Natural killer cell (primary cell): ENCODE data around the gene ARL13A. TPM values are rescaled to one million over a fixed set of nuclear protein-coding genes. Genes with fewer than 3 reads are reported as not detected.

Source experiments
- ATAC-seq, 3 donors: fragments of 150-1000 bp in 2 of 3; fragments of 200-7000 bp in 1 of 3; cut with Tn5 transposase; 1 replicate in 1 of 3; 2 replicates in 2 of 3; pipeline ENCODE4 v1.10.0; 2021; ENCODE audit warnings: mild to moderate bottlenecking in 2 of 3, moderate library complexity in 2 of 3
- DNase-seq, 2 donors: peaks; one replicate each; pipeline versions ENCODE4 v3.0.0 to v3.0.0-alpha.2; 2013 to 2021; ENCODE audit warnings: mixed read lengths in 1 of 2
- H3K27ac ChIP-seq: one replicate; pipeline ENCODE4 v1.5.1; 2013; ENCODE audit warnings: mild to moderate bottlenecking, low read length
- H3K27me3 ChIP-seq: one replicate; pipeline ENCODE4 v1.6.1; 2013; ENCODE audit warnings: low read length; ENCODE audit not compliant: control insufficient read depth, insufficient read depth
- H3K36me3 ChIP-seq: one replicate; pipeline ENCODE4 v1.6.1; 2013; ENCODE audit warnings: low read length; ENCODE audit not compliant: control insufficient read depth, insufficient read depth
- H3K4me1 ChIP-seq: one replicate; pipeline ENCODE4 v1.6.1; 2013; ENCODE audit warnings: low read length; ENCODE audit not compliant: control insufficient read depth, insufficient read depth
- H3K4me3 ChIP-seq: one replicate; pipeline ENCODE4 v1.5.1; 2013; ENCODE audit warnings: low read length
- H3K9me3 ChIP-seq: one replicate; pipeline ENCODE4 v1.6.1; 2013; ENCODE audit warnings: low read length; ENCODE audit not compliant: control insufficient read depth, insufficient read depth
- H3K27ac Mint-ChIP-seq, 2 donors: one replicate each; pipeline ENCODE4 v1.8.0; 2022; ENCODE audit warnings: mild to moderate bottlenecking in 2 of 2, mixed read lengths in 2 of 2, moderate library complexity in 1 of 2
- H3K27me3 Mint-ChIP-seq, 2 donors: one replicate each; pipeline ENCODE4 v1.8.0; 2022; ENCODE audit warnings: low read depth in 2 of 2, mixed read lengths in 2 of 2
- H3K36me3 Mint-ChIP-seq: one replicate; pipeline ENCODE4 v1.8.0; 2022; ENCODE audit warnings: mixed read lengths
- H3K4me1 Mint-ChIP-seq, 2 donors: one replicate each; pipeline ENCODE4 v1.8.0; 2022; ENCODE audit warnings: mixed read lengths in 2 of 2
- H3K4me3 Mint-ChIP-seq: one replicate; pipeline ENCODE4 v1.8.0; 2022; ENCODE audit warnings: mild to moderate bottlenecking, moderate library complexity, mixed read lengths
- H3K9me3 Mint-ChIP-seq, 2 donors: one replicate each; pipeline ENCODE4 v1.8.0; 2022; ENCODE audit warnings: mixed read lengths in 2 of 2
- WGBS: methylation state at CpG from one replicate; pipeline ENCODE4 v1.1.7; 2013; ENCODE audit warnings: missing lambda C conversion rate; ENCODE audit not compliant: insufficient coverage; 5-methylcytosine and 5-hydroxymethylcytosine counted together
- intact Hi-C: fragments of 100-400 bp; cut with micrococcal nuclease; formaldehyde crosslinking; loops from one replicate; pipeline ENCODE4 v1.14.2; 2022
- total RNA-seq, 4 donors: library from RNA; stranded (reverse); fragments of 120-200 nt in 1 of 4; gene quantifications; one replicate each; pipeline versions ENCODE4 v1.2.3 to v1.2.4, GENCODE V29; 2013 to 2022
- TF ChIP-seq, protein P1 (sequence below): fragments of 200-600 bp; IDR thresholded peaks from one replicate; pipeline ENCODE4 v1.8.0; 2022; ENCODE audit warnings: antibody characterized with exemption

The ARL13A gene
- total RNA-seq, 3 donors from 2014 or later (not counting 1 experiment from before 2014, with no cell fraction given) = not detected

DNA sequence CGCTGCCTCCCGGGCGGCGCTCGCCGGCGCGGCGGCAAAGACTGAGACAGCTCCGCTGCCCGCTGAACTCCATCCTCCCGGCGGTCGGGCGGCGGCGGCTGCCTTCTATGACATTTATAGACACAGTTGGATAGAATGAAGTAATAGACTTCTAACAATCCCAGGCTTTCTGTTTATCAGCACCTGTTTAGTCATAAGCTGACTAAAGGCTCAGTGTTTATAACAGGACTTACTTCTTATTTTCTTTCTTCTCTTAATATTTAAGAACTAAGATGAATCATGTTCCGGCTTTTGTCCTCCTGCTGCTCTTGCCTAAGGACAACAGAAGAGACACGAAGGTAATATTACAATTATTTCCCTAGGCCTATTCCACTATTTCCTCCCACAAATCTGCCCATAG is 3.9 kb downstream of the ARL13A start:
- Histone ChIP-seq H3K4me3 (no peak overlapping the region), H3K36me3 (no peaks in the 10 kb centered on the region), H3K27ac (no peak overlapping the region), H3K4me1 (no peaks in the 10 kb centered on the region), H3K9me3 (no peaks in the 10 kb centered on the region), H3K27me3 (no peaks in the 10 kb centered on the region)
- Mint-ChIP-seq H3K4me1 (no peaks in the 10 kb centered on the region), H3K27me3 (no peaks in the 10 kb centered on the region), H3K4me3 (no peak overlapping the region), H3K27ac (no peak overlapping the region), H3K36me3 (no peaks in the 10 kb centered on the region), H3K9me3 (no peaks in the 10 kb centered on the region)
- no peak for DNase-seq
- TF ChIP-seq, protein P1, sequence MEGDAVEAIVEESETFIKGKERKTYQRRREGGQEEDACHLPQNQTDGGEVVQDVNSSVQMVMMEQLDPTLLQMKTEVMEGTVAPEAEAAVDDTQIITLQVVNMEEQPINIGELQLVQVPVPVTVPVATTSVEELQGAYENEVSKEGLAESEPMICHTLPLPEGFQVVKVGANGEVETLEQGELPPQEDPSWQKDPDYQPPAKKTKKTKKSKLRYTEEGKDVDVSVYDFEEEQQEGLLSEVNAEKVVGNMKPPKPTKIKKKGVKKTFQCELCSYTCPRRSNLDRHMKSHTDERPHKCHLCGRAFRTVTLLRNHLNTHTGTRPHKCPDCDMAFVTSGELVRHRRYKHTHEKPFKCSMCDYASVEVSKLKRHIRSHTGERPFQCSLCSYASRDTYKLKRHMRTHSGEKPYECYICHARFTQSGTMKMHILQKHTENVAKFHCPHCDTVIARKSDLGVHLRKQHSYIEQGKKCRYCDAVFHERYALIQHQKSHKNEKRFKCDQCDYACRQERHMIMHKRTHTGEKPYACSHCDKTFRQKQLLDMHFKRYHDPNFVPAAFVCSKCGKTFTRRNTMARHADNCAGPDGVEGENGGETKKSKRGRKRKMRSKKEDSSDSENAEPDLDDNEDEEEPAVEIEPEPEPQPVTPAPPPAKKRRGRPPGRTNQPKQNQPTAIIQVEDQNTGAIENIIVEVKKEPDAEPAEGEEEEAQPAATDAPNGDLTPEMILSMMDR = no peak
- intact Hi-C loops = no loop called here
- ATAC-seq = no peak
- WGBS = no CpG with 5 or more reads among the region's 19 CpGs

DNA sequence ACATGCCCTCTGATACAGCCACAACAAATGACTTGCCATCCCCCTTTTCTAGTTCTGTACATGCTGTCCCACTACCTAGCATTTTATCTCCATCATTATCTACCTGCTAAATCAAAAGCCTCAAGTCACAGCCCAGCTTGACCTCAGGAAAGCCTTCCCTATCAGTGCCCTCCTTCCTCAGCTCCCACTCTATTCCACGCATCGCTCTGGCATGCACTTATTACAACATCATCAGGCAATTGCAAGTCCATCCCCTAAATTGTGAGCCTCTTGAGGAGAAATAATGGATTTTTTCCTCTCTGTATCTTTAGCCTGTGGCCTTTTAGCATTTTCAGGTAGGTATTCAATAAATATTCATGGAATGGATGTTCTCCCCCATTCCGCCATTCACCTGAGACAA is 5.7 kb downstream of the ARL13A start:
- ATAC-seq (no peak), DNase-seq (no peak)
- Histone ChIP-seq H3K4me3 (no peak overlapping the region), H3K4me1 (no peaks in the 10 kb centered on the region), H3K9me3 (no peaks in the 10 kb centered on the region), H3K27me3 (no peaks in the 10 kb centered on the region), H3K36me3 (no peaks in the 10 kb centered on the region), H3K27ac (no peak overlapping the region)
- Mint-ChIP-seq H3K9me3 (no peaks in the 10 kb centered on the region), H3K4me1 (no peaks in the 10 kb centered on the region), H3K27me3 (no peaks in the 10 kb centered on the region), H3K36me3 (no peaks in the 10 kb centered on the region), H3K4me3 (no peak overlapping the region), H3K27ac (no peak overlapping the region)
- no CpG with 5 or more reads among the region's 3 CpGs for WGBS
- TF ChIP-seq, protein P1 = no peak
- intact Hi-C loops = no loop called here

DNA sequence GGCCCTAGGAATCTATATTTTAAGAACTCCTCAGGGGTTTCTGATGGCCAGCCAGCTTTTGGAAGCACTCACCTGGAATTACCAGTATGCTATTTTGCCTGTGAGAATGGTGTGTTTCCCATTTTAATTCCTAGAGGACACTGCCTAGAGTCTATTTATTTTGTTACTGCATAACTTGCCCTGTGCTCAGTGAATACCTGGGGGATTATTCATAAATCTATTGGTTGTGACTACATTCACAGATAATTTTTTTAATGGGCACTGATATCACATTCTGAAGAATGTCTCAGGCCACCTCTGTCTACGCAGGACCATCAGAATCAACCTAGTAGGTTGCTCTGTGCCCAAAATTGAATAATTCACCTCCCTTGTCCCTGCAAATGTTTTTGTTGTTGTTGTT is 6.7 kb downstream of the ARL13A start:
- Mint-ChIP-seq H3K4me1 (no peaks in the 10 kb centered on the region), H3K4me3 (no peak overlapping the region), H3K9me3 (no peaks in the 10 kb centered on the region), H3K27me3 (no peaks in the 10 kb centered on the region), H3K36me3 (no peaks in the 10 kb centered on the region), H3K27ac (no peak overlapping the region)
- H3K9me3 ChIP-seq = no peaks in the 10 kb centered on the region
- no peak for ATAC-seq
- no peaks in the 10 kb centered on the region for H3K4me1 ChIP-seq
- no peak overlapping the region for H3K4me3 ChIP-seq
- intact Hi-C loops = no loop called here
- H3K27ac ChIP-seq = no peak overlapping the region
- WGBS = 100% methylated on average over 1 of the region's 1 CpG
- no peaks in the 10 kb centered on the region for H3K27me3 ChIP-seq
- DNase-seq = no peak
- TF ChIP-seq, protein P1 = no peak
- H3K36me3 ChIP-seq = peaks cover 3% of the 10 kb centered on the region

DNA sequence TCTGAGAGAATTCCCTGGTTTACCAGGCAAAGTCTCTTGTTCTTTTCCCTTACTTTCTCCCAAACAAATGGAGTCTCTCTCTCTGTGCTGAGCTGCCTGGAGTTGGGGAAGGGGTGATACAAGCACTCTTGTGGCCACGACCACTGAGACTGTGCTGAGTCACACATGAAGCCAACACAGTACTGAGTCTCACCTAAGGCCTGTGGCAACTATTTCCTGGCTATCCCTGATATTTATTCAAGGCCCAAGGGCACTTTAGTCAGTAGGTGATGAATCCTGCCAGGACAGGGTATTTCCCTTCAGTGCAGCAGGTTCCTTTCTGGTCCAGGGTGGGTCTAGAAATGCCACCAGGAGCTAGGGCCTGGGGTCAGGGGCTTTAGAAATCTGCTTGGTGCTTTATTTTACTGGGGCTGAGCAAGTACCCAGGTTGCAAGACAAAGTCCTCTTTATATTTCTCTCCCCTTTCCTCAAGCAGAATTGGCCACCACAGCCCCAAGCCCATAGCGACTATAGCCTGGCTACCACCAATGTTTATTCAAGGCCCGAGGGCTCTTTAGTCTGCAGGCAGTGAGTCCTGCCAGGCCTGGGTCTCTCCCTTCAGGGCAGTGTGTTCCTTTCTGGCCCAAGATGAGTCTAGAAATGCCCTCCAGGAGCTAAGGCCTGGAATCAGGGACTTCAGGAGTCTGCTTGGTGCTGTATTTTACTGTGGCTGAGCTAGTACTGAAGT is 10.5 kb downstream of the ARL13A start:
- Mint-ChIP-seq H3K27me3 (no peaks in the 10 kb centered on the region), H3K36me3 (no peaks in the 10 kb centered on the region), H3K27ac (no peak overlapping the region), H3K9me3 (no peaks in the 10 kb centered on the region), H3K4me1 (no peaks in the 10 kb centered on the region), H3K4me3 (no peak overlapping the region)
- DNase-seq (no peak), ATAC-seq (no peak)
- no peaks in the 10 kb centered on the region for H3K4me1 ChIP-seq
- H3K27me3 ChIP-seq = no peaks in the 10 kb centered on the region
- intact Hi-C loops = no loop called here
- 85% methylated on average over 3 of the region's 3 CpGs for WGBS
- no peak overlapping the region for H3K27ac ChIP-seq
- H3K9me3 ChIP-seq = no peaks in the 10 kb centered on the region
- peaks cover 3% of the 10 kb centered on the region for H3K36me3 ChIP-seq
- no peak overlapping the region for H3K4me3 ChIP-seq
- TF ChIP-seq, protein P1 = no peak
